Measurements from ENCODE around the gene PIK3CG.
"Not testable (repeated sequence)": the region's sequence is repeated elsewhere in the genome, so short reads cannot be mapped to it uniquely, and the experiment has no call there.

PIK3CG gene

GRCh38 chr7:106944035-106944665, 79.1 kb downstream of the PIK3CG start:
- no peak for DNase-seq

- DNase-seq = no peak
Measured at GRCh38 chr7:106947244-106947728, 82.2 kb downstream of the PIK3CG start.

DNA sequence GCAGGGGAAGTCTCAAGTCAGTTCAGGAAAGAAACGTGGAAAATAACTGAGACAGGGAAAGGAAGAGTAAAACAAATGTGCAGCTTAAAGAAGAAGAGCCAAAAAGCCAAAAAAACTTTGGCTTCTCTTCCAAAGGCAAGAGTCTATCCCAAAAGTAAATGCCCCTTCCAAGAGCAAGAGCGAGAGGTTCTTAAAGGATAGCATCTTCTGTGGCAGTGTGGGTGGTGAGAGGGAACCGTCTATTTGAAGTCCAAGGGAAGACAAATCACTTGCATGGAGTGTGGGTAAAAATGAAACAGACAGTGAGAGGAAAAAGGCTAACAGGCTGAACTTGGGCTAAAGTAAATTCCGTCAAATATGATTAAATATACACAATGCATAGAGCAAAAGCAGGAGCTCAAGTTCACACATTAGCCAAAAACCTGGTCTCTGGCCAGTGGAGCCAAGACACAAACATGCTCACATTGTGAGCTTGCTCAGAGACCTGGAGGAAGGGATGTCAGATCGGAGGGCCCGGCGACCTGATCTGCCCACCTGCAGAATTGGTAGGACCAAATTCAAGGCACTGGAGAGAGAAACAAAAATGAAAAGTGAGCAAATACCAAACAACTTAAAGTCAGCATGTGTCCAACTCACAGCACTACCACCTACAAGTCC, 87.0 kb downstream of the PIK3CG start:
- no peak for DNase-seq

DNA sequence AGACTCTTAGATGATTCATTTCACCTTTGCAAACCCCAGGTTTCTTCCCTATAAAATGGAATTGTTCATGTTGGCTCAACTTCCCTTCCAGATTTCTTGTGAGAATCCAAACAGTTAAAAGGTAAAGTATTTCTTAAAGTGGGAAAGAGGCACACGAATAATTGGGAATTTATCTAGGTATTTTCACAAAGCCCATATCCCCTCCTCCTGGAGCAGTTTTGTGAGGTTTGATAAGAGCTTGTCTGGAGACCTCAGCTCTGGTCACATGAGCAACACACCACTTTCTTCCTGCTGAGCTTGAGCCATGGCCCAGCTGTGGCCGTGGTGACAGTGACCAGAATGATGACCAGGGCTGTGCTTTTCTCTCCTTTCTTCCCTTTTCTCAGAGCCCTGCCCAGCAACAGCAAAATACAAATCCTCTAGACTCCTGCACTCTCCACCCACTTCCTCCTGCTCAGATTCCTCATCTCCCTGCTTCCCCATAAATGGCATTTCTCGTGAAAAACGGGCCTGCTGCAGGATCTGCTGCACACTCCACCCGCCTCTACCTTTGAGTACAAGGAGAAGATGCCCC, 87.7 kb downstream of the PIK3CG start:
- DNase-seq = no peak

GRCh38 chr7:106954840-106955239, 89.8 kb downstream of the PIK3CG start:
- no peak for DNase-seq

DNA sequence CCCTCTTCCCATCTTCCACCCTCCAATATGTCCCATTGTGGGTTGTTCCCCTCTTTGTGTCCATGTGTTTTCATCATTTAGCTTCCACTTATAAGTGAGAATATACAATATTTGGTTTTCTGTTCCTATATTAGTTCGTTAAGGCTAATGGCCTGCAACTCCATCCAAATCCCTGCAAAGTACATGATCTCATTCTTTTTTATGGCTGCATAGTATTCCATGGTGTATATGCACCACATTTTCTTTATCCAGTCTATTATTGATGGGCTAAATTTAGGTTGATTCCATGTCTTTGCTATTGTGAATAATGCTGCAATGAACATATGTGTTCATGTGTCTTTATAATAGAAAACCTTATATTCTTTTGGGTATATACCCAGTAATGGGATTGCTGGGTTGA, 90.8 kb downstream of the PIK3CG start:
- DNase-seq = not testable (repeated sequence)

Data from cerebellar nuclear complex (tissue), 1 donor.